HAP-1 (cell line): ENCODE measurements around the gene KCNJ12.
"Not testable (repeated sequence)": the region's sequence is repeated elsewhere in the genome, so short reads cannot be mapped to it uniquely, and the experiment has no call there.

Experiments
- DNase-seq, 2 experiments: peaks; one replicate each; pipeline ENCODE4 v3.0.0-alpha.2; 2016 to 2020; ENCODE audit warnings: low spot score in 2 of 2
- H3K27me3 ChIP-seq: fragments of 250-450 bp; sonication (Bioruptor Pico); 2 replicates; pipeline ENCODE4 v1.5.1; 2020; ENCODE audit warnings: low read depth, mild to moderate bottlenecking, moderate library complexity
- H3K36me3 ChIP-seq: fragments of 250-450 bp; sonication (Bioruptor Pico); replicated peaks from 2 replicates; pipeline ENCODE4 v1.5.1; 2020; ENCODE audit warnings: mild to moderate bottlenecking
- H3K4me1 ChIP-seq: fragments of 250-450 bp; sonication (Bioruptor Pico); 2 replicates; pipeline ENCODE4 v1.5.1; 2020; ENCODE audit warnings: mild to moderate bottlenecking
- H3K4me3 ChIP-seq: fragments of 250-450 bp; sonication (Bioruptor Pico); 2 replicates; pipeline ENCODE4 v1.5.1; 2020; ENCODE audit warnings: mild to moderate bottlenecking, moderate library complexity
- H3K9me3 ChIP-seq: fragments of 250-450 bp; sonication (Bioruptor Pico); 2 replicates; pipeline ENCODE4 v1.5.1; 2020; ENCODE audit warnings: mild to moderate bottlenecking, moderate library complexity
- in situ Hi-C: fragments of 300-500 bp; cut with MboI; formaldehyde crosslinking; loops from 3 replicates; pipeline ENCODE4 v1.14.3; 2020; ENCODE audit warnings: low sequenced_read_pairs, inconsistent platforms, mixed read lengths

KCNJ12 gene

DNA sequence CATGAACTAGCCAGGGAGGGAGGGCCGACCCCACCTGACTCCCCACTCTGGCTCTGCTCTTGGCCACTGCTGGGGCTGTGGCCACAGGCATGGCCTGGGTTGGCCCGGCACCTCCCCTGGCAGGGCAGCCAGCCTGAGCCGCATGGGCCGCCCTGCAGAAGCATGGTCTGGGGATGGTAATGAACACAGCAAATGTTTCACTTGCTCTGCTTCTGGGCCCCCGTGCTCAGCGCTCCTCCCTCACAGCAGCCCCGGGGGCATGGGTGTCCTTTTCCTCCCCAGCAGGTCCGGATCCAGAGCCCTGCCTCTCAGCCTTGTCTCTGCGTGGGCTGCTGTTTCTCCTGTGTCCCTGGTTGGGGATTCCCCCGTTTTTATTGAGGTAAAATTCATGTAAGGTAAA lies 30.9 kb upstream of the KCNJ12 start:
- Histone ChIP-seq H3K4me1 (no peaks in the 10 kb centered on the region), H3K9me3 (no peaks in the 10 kb centered on the region), H3K36me3 (no peaks in the 10 kb centered on the region), H3K27me3 (no peaks in the 10 kb centered on the region), H3K4me3 (no peak overlapping the region)
- DNase-seq: no peak
- in situ Hi-C loops: no loop called here

DNA sequence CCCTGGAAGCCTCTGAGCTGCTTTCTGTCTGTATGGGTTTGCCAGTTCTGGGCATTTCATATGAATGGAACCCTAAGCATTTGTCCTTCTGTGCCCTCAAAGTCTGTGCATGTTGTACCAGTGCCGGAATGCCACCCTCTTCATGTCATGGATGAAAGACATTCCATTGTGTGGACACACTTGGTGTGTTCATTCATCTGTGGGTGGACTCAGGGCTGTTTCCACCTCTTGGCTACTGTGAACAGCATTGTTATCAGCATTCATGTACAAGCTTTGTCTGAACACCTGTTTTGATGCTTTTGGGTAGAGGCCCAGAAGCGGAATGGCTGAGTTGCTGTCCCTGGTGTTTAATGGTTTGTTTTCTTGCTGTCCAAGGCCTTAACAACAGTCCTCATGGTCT lies 30.1 kb upstream of the KCNJ12 start:
- DNase-seq, H3K4me1 ChIP-seq, H3K9me3 ChIP-seq, H3K36me3 ChIP-seq, in situ Hi-C loops, H3K4me3 ChIP-seq, H3K27me3 ChIP-seq: not testable (repeated sequence)

DNA sequence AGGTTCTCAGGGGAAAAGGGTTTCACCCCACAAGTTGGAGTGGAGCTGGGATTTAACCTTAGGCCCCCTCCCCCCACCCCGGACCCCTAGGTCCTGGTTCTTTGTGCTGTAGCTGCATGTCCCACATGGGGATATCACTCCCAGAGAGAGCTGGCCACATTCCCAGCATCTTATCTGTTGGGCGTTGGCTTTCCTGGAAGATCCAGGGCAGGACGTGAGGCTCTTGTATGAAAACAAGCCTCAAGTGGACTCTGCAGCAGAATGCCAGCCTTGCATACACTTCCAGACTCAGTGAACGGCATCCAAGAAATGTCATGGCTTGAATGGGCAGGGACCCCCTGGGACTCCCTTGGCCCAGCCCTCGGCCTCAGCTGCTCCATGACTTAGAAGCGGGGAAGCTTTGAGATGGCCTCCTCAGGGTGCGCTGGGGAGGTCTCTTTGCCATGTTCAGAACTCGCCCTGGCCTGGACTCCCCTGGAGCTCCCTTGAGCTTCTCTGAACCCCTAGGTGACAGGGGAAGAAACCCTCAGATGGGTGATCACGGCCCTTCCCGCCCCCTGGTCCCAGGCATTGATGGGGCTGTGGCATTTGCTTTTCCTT lies 29.4 kb upstream of the KCNJ12 start:
- H3K4me3 ChIP-seq, H3K4me1 ChIP-seq, H3K27me3 ChIP-seq, in situ Hi-C loops, DNase-seq, H3K9me3 ChIP-seq, H3K36me3 ChIP-seq: not testable (repeated sequence)

DNA sequence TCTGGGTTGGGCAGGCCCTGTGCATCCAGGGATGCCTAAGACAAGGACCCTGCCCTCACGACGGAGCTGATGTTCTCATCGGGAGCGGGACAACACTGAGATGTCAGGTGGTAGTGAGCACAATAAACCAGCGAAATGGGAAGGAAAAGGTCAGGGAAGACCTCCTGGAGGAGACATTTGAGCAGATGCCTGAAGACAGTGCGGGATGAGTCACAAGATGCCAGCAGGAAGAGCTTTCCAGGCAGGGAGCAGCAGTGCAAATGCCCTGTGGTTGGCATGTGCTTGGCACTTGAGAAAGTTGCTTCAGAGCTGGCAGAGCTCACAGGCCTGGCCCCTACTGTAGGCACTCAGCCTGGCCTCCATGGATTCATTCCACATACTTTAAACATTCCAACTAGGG lies 28.5 kb upstream of the KCNJ12 start:
- H3K4me1 ChIP-seq, in situ Hi-C loops: not testable (repeated sequence)

DNA sequence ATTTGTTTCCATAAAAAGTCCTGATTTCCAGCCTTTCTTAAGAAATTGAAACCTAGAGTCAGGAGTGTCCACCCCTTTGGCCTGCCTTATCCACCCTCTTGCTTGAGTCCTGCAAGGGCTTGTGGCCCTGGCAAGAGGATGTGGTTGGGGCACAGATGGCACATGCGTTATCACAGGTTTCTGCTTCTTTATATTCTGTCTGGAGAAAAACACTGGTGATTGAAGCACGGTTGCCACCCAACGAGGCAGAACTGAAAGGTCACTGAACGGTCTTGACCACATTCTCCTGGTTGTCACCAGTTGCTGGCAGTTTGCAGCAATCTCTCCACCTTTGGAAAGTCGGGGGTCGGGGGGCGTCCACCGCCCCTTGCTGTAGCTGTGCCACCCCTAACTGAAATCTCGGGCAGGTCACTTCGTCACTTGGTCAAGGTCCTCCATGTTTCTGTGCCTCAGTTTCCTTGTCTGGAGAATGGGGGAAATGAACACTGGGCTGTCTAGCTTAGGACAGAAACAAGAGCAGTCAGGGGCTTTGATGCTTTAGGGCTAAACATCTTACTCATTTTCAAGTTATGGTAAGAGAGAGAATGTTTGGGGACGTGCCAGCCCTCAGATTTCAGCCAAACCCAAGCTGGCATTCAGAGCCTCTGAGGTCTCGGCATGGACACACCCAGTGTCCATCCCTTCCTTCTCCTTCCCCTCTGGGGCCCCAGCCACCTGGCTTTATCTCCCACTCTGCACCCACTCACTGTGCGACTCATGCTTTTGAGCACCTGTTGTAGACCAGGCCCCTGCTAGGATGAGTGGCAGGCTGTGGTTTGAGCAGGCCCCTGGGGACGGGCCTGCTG lies 27.9 kb upstream of the KCNJ12 start:
- in situ Hi-C loops, H3K9me3 ChIP-seq, H3K4me1 ChIP-seq, H3K36me3 ChIP-seq, H3K27me3 ChIP-seq, DNase-seq, H3K4me3 ChIP-seq: not testable (repeated sequence)

More for the DNA sequence above, 28.5 kb upstream of the KCNJ12 start:
- H3K36me3 ChIP-seq, H3K4me3 ChIP-seq, H3K9me3 ChIP-seq, DNase-seq, H3K27me3 ChIP-seq: not testable (repeated sequence)

DNA sequence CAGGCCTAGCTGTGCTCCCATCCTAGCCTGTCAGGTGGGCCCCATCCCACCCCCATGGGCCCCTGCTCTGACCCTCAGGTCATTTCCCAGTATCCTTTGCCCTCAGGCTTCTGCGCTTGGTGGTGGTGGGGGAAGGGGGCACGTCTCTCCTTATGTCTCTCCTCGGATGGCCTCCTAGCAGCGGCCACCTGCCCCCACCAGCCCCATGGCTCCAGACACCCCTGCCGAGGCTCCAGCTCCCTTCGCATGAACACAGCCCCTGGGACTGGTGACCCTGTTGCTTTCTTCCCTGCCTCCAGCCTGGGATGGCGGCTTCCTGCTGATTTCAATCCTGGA lies 27.3 kb upstream of the KCNJ12 start:
- H3K27me3 ChIP-seq, H3K36me3 ChIP-seq, DNase-seq, H3K4me1 ChIP-seq, H3K4me3 ChIP-seq, in situ Hi-C loops, H3K9me3 ChIP-seq: not testable (repeated sequence)

DNA sequence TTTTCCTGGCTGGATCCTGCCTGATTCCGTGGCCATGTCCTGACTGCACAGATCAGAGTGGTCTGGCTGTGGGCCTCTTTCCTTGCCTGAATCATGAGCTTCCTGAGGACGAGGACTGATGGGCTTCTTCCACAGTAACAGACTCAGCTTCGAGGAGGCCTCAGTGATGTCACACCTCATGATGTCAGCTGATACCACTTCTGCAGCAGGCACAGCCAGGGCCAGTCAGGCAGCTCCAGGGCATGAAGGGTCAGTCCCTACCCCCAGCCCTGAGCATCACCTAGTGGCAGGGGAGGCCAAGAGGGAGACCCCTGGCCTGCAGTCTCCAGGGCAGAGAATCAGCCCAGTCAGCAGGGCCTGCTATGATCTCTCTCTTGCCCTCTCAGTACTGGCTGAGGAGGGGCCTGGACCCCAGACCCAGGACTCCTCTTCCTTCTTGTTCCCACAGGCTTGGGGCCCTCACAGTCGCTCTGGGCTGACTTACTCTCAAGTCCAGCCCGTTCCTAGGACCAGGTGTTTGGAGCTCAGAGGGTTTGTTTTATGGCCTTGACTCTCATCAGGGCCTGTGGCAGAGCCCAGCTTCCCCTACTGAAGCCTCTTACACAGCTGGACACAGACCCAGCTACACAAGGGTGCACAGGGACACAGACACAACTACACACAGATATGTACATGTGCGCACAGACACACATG lies 26.7 kb upstream of the KCNJ12 start:
- H3K4me1 ChIP-seq, H3K4me3 ChIP-seq, in situ Hi-C loops, DNase-seq, H3K36me3 ChIP-seq, H3K27me3 ChIP-seq, H3K9me3 ChIP-seq: not testable (repeated sequence)

DNA sequence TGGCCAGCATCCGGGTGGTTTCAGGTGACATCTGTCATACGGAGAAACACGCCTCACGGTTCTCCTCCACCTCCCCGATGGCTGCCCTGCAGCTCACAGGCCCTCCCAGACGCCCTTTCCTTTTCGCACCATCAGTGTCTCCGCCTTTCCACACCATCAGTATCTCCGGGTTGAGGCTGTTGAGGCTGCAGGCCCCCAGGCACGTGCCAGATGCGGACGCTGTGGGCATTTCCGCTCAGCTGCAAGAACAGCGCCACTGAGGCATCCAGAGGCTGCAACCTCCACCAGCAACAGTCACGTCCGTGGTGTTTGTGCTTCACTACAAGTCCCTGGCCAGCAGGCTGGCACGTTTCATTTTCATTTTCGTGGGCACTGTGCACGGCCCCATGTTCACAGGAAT lies 25.7 kb upstream of the KCNJ12 start:
- H3K9me3 ChIP-seq, H3K36me3 ChIP-seq, H3K27me3 ChIP-seq, H3K4me1 ChIP-seq, DNase-seq, H3K4me3 ChIP-seq, in situ Hi-C loops: not testable (repeated sequence)

DNA sequence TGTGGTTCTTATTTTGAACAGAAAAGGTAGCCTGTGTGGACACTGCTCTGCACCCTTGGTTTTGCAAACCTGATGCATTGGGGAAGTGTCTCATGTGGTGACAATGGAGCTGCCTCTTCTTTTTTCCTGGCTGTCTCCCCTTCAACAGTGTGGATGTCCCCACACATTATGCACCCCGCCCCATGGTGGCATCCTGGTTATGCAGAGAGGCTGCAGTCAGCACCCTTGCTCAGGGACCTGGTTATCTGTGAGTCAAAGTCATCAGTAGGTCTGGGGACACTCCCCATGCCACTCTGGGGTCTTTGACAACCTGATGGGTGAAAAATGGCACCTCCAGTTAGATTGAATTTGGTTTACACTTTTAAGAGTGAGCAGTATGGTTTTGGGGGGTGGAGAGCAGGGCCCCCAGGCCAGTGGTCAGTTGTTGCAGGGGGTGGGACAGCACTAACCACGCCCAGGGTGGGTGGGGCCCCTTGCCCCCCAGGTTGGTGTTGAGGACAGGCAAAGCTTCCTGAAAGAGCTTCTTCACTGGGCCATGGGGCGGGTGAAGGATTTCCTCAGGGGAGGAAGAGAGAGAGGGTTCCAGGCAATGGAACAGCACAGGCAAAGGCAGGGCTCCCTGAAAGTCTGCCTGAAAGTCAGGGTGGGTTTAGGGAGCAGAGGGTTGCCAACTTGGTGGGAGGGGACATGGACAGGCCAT lies 24.6 kb upstream of the KCNJ12 start:
- no peaks in the 10 kb centered on the region for H3K4me1 ChIP-seq
- DNase-seq: no peak
- in situ Hi-C loops: no loop called here
- H3K4me3 ChIP-seq: no peak overlapping the region
- H3K36me3 ChIP-seq: no peaks in the 10 kb centered on the region
- H3K27me3 ChIP-seq: no peaks in the 10 kb centered on the region
- no peaks in the 10 kb centered on the region for H3K9me3 ChIP-seq

DNA sequence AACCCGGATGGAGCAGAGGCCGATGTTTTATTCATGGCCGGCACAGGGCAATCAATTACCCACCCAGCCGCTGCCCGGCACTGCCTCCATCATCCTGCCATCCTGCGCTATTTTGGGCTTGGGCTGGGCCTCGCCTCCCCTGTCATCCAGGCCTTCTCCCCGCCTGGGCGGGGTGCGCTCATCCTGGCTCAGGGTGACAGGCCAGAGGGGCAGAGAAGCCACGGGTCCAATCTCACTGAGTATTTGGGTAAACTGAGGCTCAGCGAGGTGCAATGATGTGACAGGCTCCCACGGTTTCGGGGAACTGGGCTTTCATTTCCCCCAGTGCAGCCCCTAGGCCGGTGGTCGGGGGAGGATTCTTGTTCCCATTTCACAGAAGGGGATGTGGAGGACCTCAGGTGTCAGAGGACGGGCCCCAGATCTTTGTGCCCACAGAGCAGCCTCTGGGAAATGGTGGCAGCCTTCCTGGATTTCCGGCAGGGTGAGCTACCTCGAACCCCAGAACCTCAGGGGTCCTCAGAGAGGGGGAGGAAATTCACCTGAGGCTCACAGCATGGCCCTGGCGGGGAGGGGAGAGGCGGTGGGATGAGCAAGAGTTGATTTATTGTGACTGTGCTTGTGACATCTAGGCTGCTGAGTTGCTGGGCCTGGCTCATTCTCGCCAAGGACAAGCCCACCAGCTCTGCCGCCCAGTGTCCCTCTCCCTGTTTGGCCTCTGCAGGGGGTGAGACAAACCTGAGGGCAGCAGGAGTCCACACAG lies 23.8 kb upstream of the KCNJ12 start:
- H3K4me3 ChIP-seq: no peak overlapping the region
- no peaks in the 10 kb centered on the region for H3K27me3 ChIP-seq
- in situ Hi-C loops: no loop called here
- no peaks in the 10 kb centered on the region for H3K36me3 ChIP-seq
- no peaks in the 10 kb centered on the region for H3K4me1 ChIP-seq
- no peaks in the 10 kb centered on the region for H3K9me3 ChIP-seq
- no peak for DNase-seq

DNA sequence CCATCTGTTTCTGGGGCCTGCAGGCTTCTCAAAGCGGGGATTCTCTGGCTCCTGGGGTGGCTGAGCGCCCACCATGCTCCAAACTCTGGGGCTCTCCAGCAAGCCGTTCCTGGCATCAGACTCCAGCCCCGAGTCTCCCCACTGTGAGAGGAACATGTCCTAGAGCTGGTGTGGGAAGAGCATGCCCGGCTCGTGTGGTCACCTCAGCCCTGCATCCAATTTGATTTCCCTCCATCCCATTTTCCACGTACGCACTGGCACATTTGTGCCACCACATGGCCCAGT lies 23.2 kb upstream of the KCNJ12 start:
- Histone ChIP-seq H3K27me3 (no peaks in the 10 kb centered on the region), H3K4me1 (no peaks in the 10 kb centered on the region), H3K4me3 (no peak overlapping the region), H3K36me3 (no peaks in the 10 kb centered on the region), H3K9me3 (no peaks in the 10 kb centered on the region)
- in situ Hi-C loops: no loop called here
- no peak for DNase-seq

DNA sequence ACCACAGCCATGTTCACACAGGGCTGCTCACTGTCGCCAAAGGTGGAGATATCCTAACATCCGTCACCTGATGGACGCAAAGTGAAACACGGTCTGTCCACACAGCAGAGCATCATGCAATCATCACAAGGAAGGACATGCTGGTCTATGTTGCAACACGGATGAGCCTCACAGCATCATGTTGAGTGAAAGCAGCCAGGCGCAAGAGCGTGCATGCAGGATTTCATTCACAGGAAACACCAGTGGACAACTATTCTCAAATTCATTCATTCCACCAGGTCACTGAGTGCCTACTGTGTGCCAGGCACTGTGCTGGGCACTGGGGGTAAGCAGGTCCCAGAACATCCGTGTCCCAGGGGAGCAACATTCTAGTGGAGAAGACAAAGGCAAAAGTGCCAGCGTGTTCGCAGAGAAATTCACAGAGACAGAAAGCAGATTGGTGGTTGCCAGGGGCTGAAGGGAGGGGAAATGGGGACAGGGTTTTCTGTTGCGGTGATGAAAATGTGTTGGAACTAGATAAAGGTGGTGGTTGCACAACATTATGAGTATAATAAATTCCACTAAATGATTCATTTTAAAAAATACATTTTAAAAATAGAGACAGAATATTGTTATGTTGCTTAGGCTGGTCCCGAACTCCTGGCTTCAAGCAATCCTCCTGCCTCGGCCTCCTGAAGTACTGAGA lies 22.7 kb upstream of the KCNJ12 start:
- H3K9me3 ChIP-seq: no peaks in the 10 kb centered on the region
- no peaks in the 10 kb centered on the region for H3K4me1 ChIP-seq
- no peak overlapping the region for H3K4me3 ChIP-seq
- H3K27me3 ChIP-seq: no peaks in the 10 kb centered on the region
- in situ Hi-C loops: no loop called here
- no peak for DNase-seq
- no peaks in the 10 kb centered on the region for H3K36me3 ChIP-seq

DNA sequence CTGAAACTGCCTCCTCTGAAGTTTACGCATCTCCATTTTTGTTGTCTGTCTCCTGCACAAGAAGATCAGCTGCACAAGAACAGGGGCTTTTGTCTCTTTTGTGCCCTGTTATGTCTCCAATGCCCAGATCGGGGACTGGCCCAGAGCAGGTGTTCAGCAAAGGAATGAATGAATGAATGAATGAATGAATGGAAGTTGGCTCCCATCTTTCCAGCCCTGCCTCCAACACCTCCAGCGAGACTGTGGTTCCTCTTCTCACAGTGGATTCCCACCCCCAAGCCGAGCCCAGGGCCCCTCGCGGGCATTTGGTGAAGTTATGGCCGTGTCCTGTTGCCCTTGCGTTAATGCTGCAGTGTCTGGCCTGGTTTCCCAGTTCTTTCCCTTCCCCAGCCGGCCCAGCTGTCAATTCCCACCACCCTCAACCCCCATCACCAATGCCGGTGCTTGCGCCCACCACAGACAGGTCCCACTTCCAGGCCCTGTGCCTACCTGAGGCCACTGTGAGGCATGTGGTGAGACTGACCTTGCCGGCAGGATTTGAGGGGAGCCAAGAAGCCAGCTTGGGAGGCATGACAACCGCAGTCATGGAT lies 21.3 kb upstream of the KCNJ12 start:
- no peaks in the 10 kb centered on the region for H3K4me1 ChIP-seq
- no peaks in the 10 kb centered on the region for H3K36me3 ChIP-seq
- H3K9me3 ChIP-seq: no peaks in the 10 kb centered on the region
- H3K27me3 ChIP-seq: no peaks in the 10 kb centered on the region
- no peak for DNase-seq
- no peak overlapping the region for H3K4me3 ChIP-seq
- in situ Hi-C loops: no loop called here
